Common myeloid progenitor, CD34-positive (primary cell): ENCODE measurements around the gene MLLT10.

ENCODE experiments used
- CTCF ChIA-PET: fragments of 350-600 bp; sonication (Branson Sonifier 250); formaldehyde crosslinking; loops from one replicate; lab custom pipeline; 2021; ENCODE audit warnings: antibody characterized with exemption; lab: Charles Lee
- POLR2A ChIA-PET: fragments of 350-600 bp; sonication (Branson Sonifier 250); formaldehyde crosslinking; loops from one replicate; lab custom pipeline; 2021; ENCODE audit warnings: antibody characterized with exemption; lab: Charles Lee
- DNase-seq, 3 donors: peaks; one replicate each; pipeline versions ENCODE4 v3.0.0 to v3.0.0-alpha.2; 2013
- H3K27ac ChIP-seq, 2 experiments: 1 replicate in 1 of 2; 2 replicates in 1 of 2; pipeline ENCODE4 v1.7.0; 2013; ENCODE audit warnings: inconsistent platforms in 2 of 2, low read length in 2 of 2, mild to moderate bottlenecking in 2 of 2, low read depth in 1 of 2, moderate library complexity in 1 of 2; ENCODE audit not compliant: severe bottlenecking in 2 of 2, insufficient read depth in 1 of 2, poor library complexity in 1 of 2
- H3K27me3 ChIP-seq, 5 experiments: replicated peaks in 2 of 5; 1 replicate in 3 of 5; 2 replicates in 2 of 5; pipeline versions ENCODE4 v1.6.1 to v1.7.0; 2013; ENCODE audit warnings: low read length in 4 of 5, mild to moderate bottlenecking in 2 of 5, moderate library complexity in 2 of 5, inconsistent platforms in 1 of 5; ENCODE audit not compliant: insufficient read depth in 5 of 5, control insufficient read depth in 4 of 5
- H3K36me3 ChIP-seq, 4 experiments: 1 replicate in 2 of 4; 2 replicates in 2 of 4; pipeline versions ENCODE4 v1.6.1 to v1.7.0; 2013; ENCODE audit warnings: low read length in 3 of 4, control low read depth in 1 of 4, mild to moderate bottlenecking in 1 of 4; ENCODE audit not compliant: control insufficient read depth in 4 of 4, insufficient read depth in 4 of 4
- H3K4me1 ChIP-seq, 4 experiments: 1 replicate in 3 of 4; 2 replicates in 1 of 4; pipeline versions ENCODE4 v1.6.1 to v1.7.1; 2013; ENCODE audit warnings: low read length in 3 of 4, mild to moderate bottlenecking in 3 of 4, control low read depth in 1 of 4, inconsistent platforms in 1 of 4, moderate library complexity in 1 of 4; ENCODE audit not compliant: control insufficient read depth in 4 of 4, insufficient read depth in 4 of 4; ENCODE audit errors: control extremely low read depth in 1 of 4
- H3K4me3 ChIP-seq, 7 experiments: 1 replicate in 4 of 7; 2 replicates in 3 of 7; pipeline versions ENCODE4 v1.5.1 to v1.7.0; 2013; ENCODE audit warnings: mild to moderate bottlenecking in 7 of 7, low read length in 6 of 7, moderate library complexity in 6 of 7, inconsistent platforms in 2 of 7, low read depth in 2 of 7, control low read depth in 1 of 7; ENCODE audit not compliant: insufficient read depth in 4 of 7, control insufficient read depth in 1 of 7; ENCODE audit errors: extremely low read depth in 1 of 7
- H3K9me3 ChIP-seq, 5 experiments: 1 replicate in 4 of 5; 2 replicates in 1 of 5; pipeline versions ENCODE4 v1.6.1 to v1.7.1; 2013; ENCODE audit warnings: low read length in 4 of 5, mild to moderate bottlenecking in 2 of 5, inconsistent platforms in 1 of 5, low read depth in 1 of 5, moderate library complexity in 1 of 5; ENCODE audit not compliant: control insufficient read depth in 4 of 5, insufficient read depth in 2 of 5; ENCODE audit errors: control extremely low read depth in 1 of 5
- WGBS: methylation state at CpG from one replicate; pipeline ENCODE4 v1.1.5; 2013; ENCODE audit not compliant: insufficient coverage; 5-methylcytosine and 5-hydroxymethylcytosine counted together

Gene MLLT10

GRCh38 chr10:21771219-21771618 is 237.2 kb downstream of the MLLT10 start:
- Histone ChIP-seq H3K9me3 (peaks cover 0 to 3% (median 0%) of the 10 kb centered on the region in 5 experiments), H3K4me3 (no peak overlapping the region), H3K4me1 (no peaks in the 10 kb centered on the region), H3K36me3 (peaks cover 0 to 9% (median 0%) of the 10 kb centered on the region in 4 experiments), H3K27me3 (no peaks in the 10 kb centered on the region), H3K27ac (no peak overlapping the region)
- DNase-seq = no peak
- 100% methylated on average over 4 of the region's 4 CpGs for WGBS
- CTCF ChIA-PET = no interaction called here
- POLR2A ChIA-PET = no interaction called here

GRCh38 chr10:21776883-21777282 is 242.9 kb downstream of the MLLT10 start:
- Histone ChIP-seq H3K36me3 (peaks cover 0 to 12% (median 6%) of the 10 kb centered on the region in 4 experiments), H3K4me3 (no peak overlapping the region), H3K27ac (no peak overlapping the region), H3K27me3 (no peaks in the 10 kb centered on the region), H3K4me1 (no peaks in the 10 kb centered on the region), H3K9me3 (peaks cover 0 to 9% (median 2%) of the 10 kb centered on the region in 5 experiments)
- 100% methylated on average over 1 of the region's 1 CpG for WGBS
- DNase-seq = no peak
- ChIA-PET CTCF (no interaction called here), POLR2A (no interaction called here)

GRCh38 chr10:21791276-21791675 is 257.2 kb downstream of the MLLT10 start:
- H3K4me3 ChIP-seq = no peak overlapping the region
- peaks cover 0 to 15% (median 4%) of the 10 kb centered on the region in 4 experiments for H3K36me3 ChIP-seq
- H3K27ac ChIP-seq = no peak overlapping the region
- H3K4me1 ChIP-seq = no peaks in the 10 kb centered on the region
- ChIA-PET CTCF (no interaction called here), POLR2A (no interaction called here)
- WGBS = no CpG with 5 or more reads among the region's 2 CpGs
- no peak for DNase-seq
- H3K27me3 ChIP-seq = no peaks in the 10 kb centered on the region
- peaks cover 0 to 16% (median 4%) of the 10 kb centered on the region in 5 experiments for H3K9me3 ChIP-seq
